ENCODE data around the gene BTBD1. TPM values are rescaled to one million over a fixed set of nuclear protein-coding genes. Genes with fewer than 3 reads are reported as not detected.

The BTBD1 gene
- total RNA-seq, 1 experiment from 2014 or later, result 80.0 TPM

DNA sequence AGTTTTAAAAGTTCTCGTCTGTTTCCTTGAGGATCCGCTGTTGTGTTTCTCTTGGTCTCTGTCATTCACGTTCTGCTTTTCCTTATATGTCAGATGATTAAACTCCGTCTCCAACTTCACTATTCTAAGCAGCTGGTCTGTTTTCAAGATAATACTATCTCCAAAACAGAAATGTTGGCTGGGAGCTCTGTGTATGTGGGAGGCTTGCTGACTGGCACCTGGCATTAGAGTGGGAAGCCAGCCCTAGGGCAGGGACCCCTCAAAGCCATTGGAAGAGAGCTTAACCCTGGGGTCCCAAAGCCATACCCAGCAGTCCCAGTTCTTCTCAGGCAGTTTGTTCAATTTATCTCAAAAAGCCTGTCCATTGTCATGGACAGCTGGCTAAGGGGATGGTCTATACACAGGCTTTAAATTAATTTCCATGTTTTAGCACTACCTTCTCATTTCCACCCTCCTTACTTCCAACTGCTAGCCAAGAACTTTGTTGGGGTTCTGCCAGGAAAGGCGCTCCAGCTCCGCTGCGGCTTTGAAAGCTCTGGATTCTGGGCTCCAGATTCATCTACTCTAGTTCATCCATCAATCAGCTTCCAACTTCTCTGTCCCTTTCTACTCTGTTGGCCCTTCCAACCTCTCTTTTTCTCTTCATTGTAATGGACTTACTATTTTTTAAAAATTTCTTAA lies 9.2 kb downstream of the BTBD1 start:
- Histone ChIP-seq H3K4me2 (ENCODE audit: low read length) (no peak overlapping the region), H2AFZ (ENCODE audit: low read depth, low read length, poor library complexity, severe bottlenecking) (no peak overlapping the region), H4K20me1 (ENCODE audit: insufficient read depth) (peaks cover 17% of the 10 kb centered on the region; the same call in 1 of the 2 replicates), H3K9ac (ENCODE audit: low read length) (no peak overlapping the region), H3K36me3 (ENCODE audit: control insufficient read depth in 1 of 2, insufficient read depth in 2 of 2, low read length in 2 of 2) (peaks cover 25 to 30% of the 10 kb centered on the region in 2 experiments), H3K9me2 (ENCODE audit: insufficient read depth) (no peaks in the 10 kb centered on the region), H3K4me1 (ENCODE audit: control insufficient read depth in 1 of 2, insufficient read depth in 2 of 2, low read length in 2 of 2) (no peaks in the 10 kb centered on the region), H3K4me3 (replicated peaks in 1 of 2; ENCODE audit: low read depth in 1 of 2, low read length in 2 of 2) (no peak overlapping the region), H3K27ac (ENCODE audit: low read depth, low read length) (no peak overlapping the region), H3K27me3 (ENCODE audit: insufficient read depth, low read length) (no peaks in the 10 kb centered on the region), H3K9me3 (ENCODE audit: control insufficient read depth in 1 of 2, insufficient read depth in 1 of 2, low read depth in 1 of 2, low read length in 2 of 2) (no peaks in the 10 kb centered on the region), H3K79me2 (ENCODE audit: insufficient read depth, low read length) (peaks cover 94% of the 10 kb centered on the region)
- ATAC-seq (no peak), DNase-seq (ENCODE audit: low read depth, low spot score) (no peak)
- no TSS peak for BruUV-seq (replicated peaks)
- ChIA-PET RAD21 (ENCODE audit: low non-redundant PET in 1 of 2, low total read pairs in 2 of 2, uncharacterized antibody in 2 of 2, unreplicated experiment in 2 of 2) (no interaction called here), POLR2A (interaction anchor here (0.8 kb wide), 1 partner anchor 9 kb away, joined by 3 read pairs; the partner anchor contains the start of gene BTBD1), CTCF (interaction anchor here (1.1 kb wide), 1 partner anchor 323 kb away, joined by 4 read pairs; no protein-coding TSS in a partner anchor)
- TF ChIP-seq RAD21 (IDR thresholded peaks at IDR 0.05; ENCODE audit: low read depth), result no peak
- TF ChIP-seq, protein P1, sequence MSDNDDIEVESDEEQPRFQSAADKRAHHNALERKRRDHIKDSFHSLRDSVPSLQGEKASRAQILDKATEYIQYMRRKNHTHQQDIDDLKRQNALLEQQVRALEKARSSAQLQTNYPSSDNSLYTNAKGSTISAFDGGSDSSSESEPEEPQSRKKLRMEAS (IDR thresholded peaks at IDR 0.05), result no peak
- no peak for TF ChIP-seq EZH2phosphoT487 (IDR thresholded peaks at IDR 0.05; ENCODE audit: borderline replicate concordance)
- TF ChIP-seq YY1 (IDR thresholded peaks at IDR 0.05; ENCODE audit: extremely low read depth, insufficient replicate concordance, low read depth, low read length), result no peak
- no peak for TF ChIP-seq TCF7L2 (IDR thresholded peaks at IDR 0.05; ENCODE audit: borderline replicate concordance, extremely low read depth, insufficient read depth, insufficient read length)
- no peak for TF ChIP-seq SIN3A (IDR thresholded peaks at IDR 0.05; ENCODE audit: low read depth)
- TF ChIP-seq POLR2AphosphoS5 (IDR thresholded peaks at IDR 0.05; ENCODE audit: low read depth, low read length), result no peak
- intact Hi-C loops (cut with micrococcal nuclease), result no loop called here

DNA sequence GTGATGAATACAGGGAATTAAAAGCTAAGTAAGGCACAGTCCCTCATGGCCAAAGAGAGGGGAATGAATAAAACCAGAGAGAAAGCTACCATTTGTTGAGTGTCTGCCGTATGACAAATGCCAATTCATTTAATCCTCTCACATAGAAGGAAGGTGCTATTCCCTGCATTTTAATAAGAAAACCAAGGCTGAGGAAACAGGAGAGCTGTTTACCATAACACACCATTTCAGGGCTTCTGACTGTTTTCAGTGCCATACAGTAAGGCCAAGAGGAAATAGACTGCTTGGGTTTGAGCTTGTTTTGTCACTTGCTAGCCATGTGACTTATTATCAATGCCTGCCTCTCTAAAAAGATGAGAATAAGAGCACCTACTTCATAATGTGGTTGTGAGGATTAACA lies 10.1 kb downstream of the BTBD1 start:
- H4K20me1 ChIP-seq (ENCODE audit: insufficient read depth), result peaks cover 15% of the 10 kb centered on the region; the same call in 1 of the 2 replicates
- ChIA-PET POLR2A (interaction anchor here (0.8 to 0.9 kb wide), 2 partner anchors 9 to 10 kb away, joined by 3 read pairs; partner anchors contain the start of gene BTBD1), RAD21 (ENCODE audit: low non-redundant PET in 1 of 2, low total read pairs in 2 of 2, uncharacterized antibody in 2 of 2, unreplicated experiment in 2 of 2) (no interaction called here), CTCF (interaction anchor here (1.1 kb wide), 1 partner anchor 324 kb away, joined by 4 read pairs; no protein-coding TSS in a partner anchor)
- no TSS peak for BruUV-seq (replicated peaks)
- no peaks in the 10 kb centered on the region for H3K27me3 ChIP-seq (ENCODE audit: insufficient read depth, low read length)
- DNase-seq (ENCODE audit: low read depth, low spot score), result no peak
- H3K27ac ChIP-seq (ENCODE audit: low read depth, low read length), result no peak overlapping the region
- H3K4me2 ChIP-seq (ENCODE audit: low read length), result no peak overlapping the region
- H3K9me3 ChIP-seq (ENCODE audit: control insufficient read depth in 1 of 2, insufficient read depth in 1 of 2, low read depth in 1 of 2, low read length in 2 of 2), result no peaks in the 10 kb centered on the region
- no peaks in the 10 kb centered on the region for H3K4me1 ChIP-seq (ENCODE audit: control insufficient read depth in 1 of 2, insufficient read depth in 2 of 2, low read length in 2 of 2)
- H3K9ac ChIP-seq (ENCODE audit: low read length), result no peak overlapping the region
- no peaks in the 10 kb centered on the region for H3K9me2 ChIP-seq (ENCODE audit: insufficient read depth)
- no peak overlapping the region for H2AFZ ChIP-seq (ENCODE audit: low read depth, low read length, poor library complexity, severe bottlenecking)
- TF ChIP-seq, protein P2, sequence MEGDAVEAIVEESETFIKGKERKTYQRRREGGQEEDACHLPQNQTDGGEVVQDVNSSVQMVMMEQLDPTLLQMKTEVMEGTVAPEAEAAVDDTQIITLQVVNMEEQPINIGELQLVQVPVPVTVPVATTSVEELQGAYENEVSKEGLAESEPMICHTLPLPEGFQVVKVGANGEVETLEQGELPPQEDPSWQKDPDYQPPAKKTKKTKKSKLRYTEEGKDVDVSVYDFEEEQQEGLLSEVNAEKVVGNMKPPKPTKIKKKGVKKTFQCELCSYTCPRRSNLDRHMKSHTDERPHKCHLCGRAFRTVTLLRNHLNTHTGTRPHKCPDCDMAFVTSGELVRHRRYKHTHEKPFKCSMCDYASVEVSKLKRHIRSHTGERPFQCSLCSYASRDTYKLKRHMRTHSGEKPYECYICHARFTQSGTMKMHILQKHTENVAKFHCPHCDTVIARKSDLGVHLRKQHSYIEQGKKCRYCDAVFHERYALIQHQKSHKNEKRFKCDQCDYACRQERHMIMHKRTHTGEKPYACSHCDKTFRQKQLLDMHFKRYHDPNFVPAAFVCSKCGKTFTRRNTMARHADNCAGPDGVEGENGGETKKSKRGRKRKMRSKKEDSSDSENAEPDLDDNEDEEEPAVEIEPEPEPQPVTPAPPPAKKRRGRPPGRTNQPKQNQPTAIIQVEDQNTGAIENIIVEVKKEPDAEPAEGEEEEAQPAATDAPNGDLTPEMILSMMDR (IDR thresholded peaks at IDR 0.05 in 2 of 3, conservative IDR thresholded peaks at IDR 0.05 in 1 of 3; ENCODE audit: borderline replicate concordance in 1 of 3, insufficient read depth in 1 of 3, low read depth in 2 of 3, low read length in 2 of 3), result no peak
- TF ChIP-seq RAD21 (IDR thresholded peaks at IDR 0.05; ENCODE audit: low read depth) (no peak), YY1 (IDR thresholded peaks at IDR 0.05; ENCODE audit: extremely low read depth, insufficient replicate concordance, low read depth, low read length) (no peak)
- peaks cover 25% of the 10 kb centered on the region in 2 experiments for H3K36me3 ChIP-seq (ENCODE audit: control insufficient read depth in 1 of 2, insufficient read depth in 2 of 2, low read length in 2 of 2)
- H3K79me2 ChIP-seq (ENCODE audit: insufficient read depth, low read length), result peaks cover 93% of the 10 kb centered on the region
- ATAC-seq, result no peak
- no peak overlapping the region for H3K4me3 ChIP-seq (replicated peaks in 1 of 2; ENCODE audit: low read depth in 1 of 2, low read length in 2 of 2)
- intact Hi-C loops (cut with micrococcal nuclease), result no loop called here

Measured in HCT116 (cell line).